Mucosa of descending colon (tissue), 3 donors: ENCODE results near the gene STS. TPM values are rescaled to one million over a fixed set of nuclear protein-coding genes. Genes with fewer than 3 reads are reported as not detected.
A peak's percentile ranks its signal among the peaks of the same experiment; 100 is the strongest.

Experiments used
- ATAC-seq: fragments of 200-7000 bp; cut with Tn5 transposase; one replicate; pipeline ENCODE4 v1.9.1; 2020; ENCODE audit warnings: mild to moderate bottlenecking, moderate library complexity
- DNase-seq, 3 donors: peaks; one replicate each; pipeline ENCODE4 v3.0.0-alpha.2; 2020
- H3K36me3 ChIP-seq: fragments of 200-600 bp; one replicate; pipeline ENCODE4 v1.8.0; 2021; ENCODE audit warnings: low read depth, mild to moderate bottlenecking
- H3K4me1 ChIP-seq: fragments of 200-600 bp; one replicate; pipeline ENCODE4 v1.8.0; 2021; ENCODE audit warnings: low read depth, mild to moderate bottlenecking
- H3K4me3 ChIP-seq: fragments of 200-600 bp; one replicate; pipeline ENCODE4 v1.8.0; 2021; ENCODE audit warnings: mild to moderate bottlenecking
- H3K9me3 ChIP-seq: fragments of 200-600 bp; one replicate; pipeline ENCODE4 v1.8.0; 2021; ENCODE audit warnings: mild to moderate bottlenecking
- CTCF ChIP-seq: fragments of 200-600 bp; IDR thresholded peaks from one replicate; pipeline ENCODE4 v1.8.0; 2022; ENCODE audit warnings: antibody characterized with exemption, mild to moderate bottlenecking
- intact Hi-C, 2 donors: fragments of 100-400 bp; cut with DNase I in 1 of 2; cut with micrococcal nuclease in 1 of 2; formaldehyde crosslinking; loops; one replicate each; pipeline versions ENCODE4 v1.11.0 to v1.11.1; 2022; cut with DNase I, micrococcal nuclease
- total RNA-seq, 3 donors: library from RNA; stranded (reverse); fragmentation: NEBNext Ultra II Directional in 2 of 3; extraction: Animal tissue kit (Norgen Biotek cat#: 25700) in 2 of 3; gene quantifications; one replicate each; pipeline versions ENCODE4 v1.2.1 to v1.2.4, GENCODE V29; 2021 to 2023
- donor health status: DM: no; HTN: no; CAD: no; lungs with moderate emphysema.
- donor health status: DM: no; HTN: no; CAD: no.
- donor health status: DM: no; HTN: yes; CAD: no.

The STS gene
- total RNA-seq, 3 donors from 2014 or later, result 8.1 to 19.3 (median 12.9) TPM

- Histone ChIP-seq H3K9me3 (no peaks in the 10 kb centered on the region), H3K4me1 (peaks cover 10% of the 10 kb centered on the region), H3K4me3 (no peak overlapping the region), H3K36me3 (no peaks in the 10 kb centered on the region)
- TF ChIP-seq CTCF, result no peak
- DNase-seq (no peak), ATAC-seq (no peak)
- intact Hi-C loops, result no loop called here
Measured at GRCh38 chrX:7115557-7115956, 32.0 kb upstream of the STS start.

GRCh38 chrX:7116081-7116480 is 31.4 kb upstream of the STS start:
- H3K4me3 ChIP-seq, result no peak overlapping the region
- no peak for ATAC-seq
- H3K9me3 ChIP-seq, result no peaks in the 10 kb centered on the region
- peaks cover 11% of the 10 kb centered on the region for H3K4me1 ChIP-seq
- no peak for TF ChIP-seq CTCF
- intact Hi-C loops, result no loop called here
- no peak for DNase-seq
- no peaks in the 10 kb centered on the region for H3K36me3 ChIP-seq

- H3K9me3 ChIP-seq, result no peaks in the 10 kb centered on the region
- DNase-seq (no peak), ATAC-seq (peak; percentile 6)
- intact Hi-C loops, result no loop called here
- H3K4me3 ChIP-seq, result no peak overlapping the region
- H3K4me1 ChIP-seq, result peaks cover 11% of the 10 kb centered on the region
- no peaks in the 10 kb centered on the region for H3K36me3 ChIP-seq
- TF ChIP-seq CTCF, result no peak
Measured at GRCh38 chrX:7117587-7117986, 29.9 kb upstream of the STS start.

- ATAC-seq, result peak; percentile 70
Measured at GRCh38 chrX:7119950-7120877, 27.3 kb upstream of the STS start.

GRCh38 chrX:7120878-7121219 is 26.7 kb upstream of the STS start:
- no peaks in the 10 kb centered on the region for H3K36me3 ChIP-seq
- H3K4me1 ChIP-seq, result peaks cover 11% of the 10 kb centered on the region
- DNase-seq (no peak), ATAC-seq (peak; percentile 91)
- no peak overlapping the region for H3K4me3 ChIP-seq
- intact Hi-C loops, result no loop called here
- no peak for TF ChIP-seq CTCF
- H3K9me3 ChIP-seq, result no peaks in the 10 kb centered on the region

More at GRCh38 chrX:7119950-7120877, 27.3 kb upstream of the STS start:
- TF ChIP-seq CTCF, result no peak
- no peak for DNase-seq
- H3K4me3 ChIP-seq, result no peak overlapping the region
- intact Hi-C loops, result no loop called here
- H3K4me1 ChIP-seq, result peaks cover 11% of the 10 kb centered on the region
- no peaks in the 10 kb centered on the region for H3K9me3 ChIP-seq
- no peaks in the 10 kb centered on the region for H3K36me3 ChIP-seq
